Neural progenitor cell (in vitro differentiated cells): Measurements from ENCODE around the gene ATP8A1.

ENCODE experiments used
- EZH2 ChIP-seq: fragments of 200-600 bp; sonication (generic); IDR thresholded peaks from 2 replicates; pipeline ENCODE4 v1.6.1; 2017; ENCODE audit warnings: antibody characterized with exemption, mild to moderate bottlenecking, moderate library complexity
- EZH2phosphoT487 ChIP-seq: fragments of 200-600 bp; sonication (generic); IDR thresholded peaks from 2 replicates; pipeline ENCODE4 v1.6.1; 2017; ENCODE audit warnings: antibody characterized with exemption
- TF ChIP-seq, protein P1 (sequence below): fragments of 200-600 bp; sonication (generic); IDR thresholded peaks from 2 replicates; pipeline ENCODE4 v1.5.1; 2017; ENCODE audit warnings: antibody characterized with exemption, mild to moderate bottlenecking

DNA sequence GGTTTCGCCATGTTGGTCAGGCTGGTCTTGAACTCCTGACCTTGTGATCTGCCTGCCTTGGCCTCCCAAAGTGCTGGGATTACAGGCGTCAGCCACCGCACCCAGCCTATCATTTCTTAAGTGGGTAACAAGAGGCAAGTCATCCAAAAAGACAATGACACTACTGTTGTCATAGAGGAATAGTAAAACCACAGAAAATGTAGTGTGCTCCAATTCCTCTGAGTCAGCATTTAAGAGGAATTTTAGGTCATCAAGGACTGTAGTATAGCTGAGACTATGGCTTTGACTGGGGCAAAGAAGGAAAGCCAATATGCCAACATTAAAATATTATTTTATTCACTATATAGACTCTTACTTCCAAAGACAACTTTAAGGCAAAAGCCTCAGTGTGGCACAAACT, 48.4 kb downstream of the ATP8A1 start:
- TF ChIP-seq, protein P1, sequence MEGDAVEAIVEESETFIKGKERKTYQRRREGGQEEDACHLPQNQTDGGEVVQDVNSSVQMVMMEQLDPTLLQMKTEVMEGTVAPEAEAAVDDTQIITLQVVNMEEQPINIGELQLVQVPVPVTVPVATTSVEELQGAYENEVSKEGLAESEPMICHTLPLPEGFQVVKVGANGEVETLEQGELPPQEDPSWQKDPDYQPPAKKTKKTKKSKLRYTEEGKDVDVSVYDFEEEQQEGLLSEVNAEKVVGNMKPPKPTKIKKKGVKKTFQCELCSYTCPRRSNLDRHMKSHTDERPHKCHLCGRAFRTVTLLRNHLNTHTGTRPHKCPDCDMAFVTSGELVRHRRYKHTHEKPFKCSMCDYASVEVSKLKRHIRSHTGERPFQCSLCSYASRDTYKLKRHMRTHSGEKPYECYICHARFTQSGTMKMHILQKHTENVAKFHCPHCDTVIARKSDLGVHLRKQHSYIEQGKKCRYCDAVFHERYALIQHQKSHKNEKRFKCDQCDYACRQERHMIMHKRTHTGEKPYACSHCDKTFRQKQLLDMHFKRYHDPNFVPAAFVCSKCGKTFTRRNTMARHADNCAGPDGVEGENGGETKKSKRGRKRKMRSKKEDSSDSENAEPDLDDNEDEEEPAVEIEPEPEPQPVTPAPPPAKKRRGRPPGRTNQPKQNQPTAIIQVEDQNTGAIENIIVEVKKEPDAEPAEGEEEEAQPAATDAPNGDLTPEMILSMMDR, result no peak
- TF ChIP-seq EZH2phosphoT487, result no peak
- TF ChIP-seq EZH2, result no peak
